ENCODE results near the gene MAP4. TPM values are rescaled to one million over a fixed set of nuclear protein-coding genes. Genes with fewer than 3 reads are reported as not detected.

Gene MAP4
- total and polyA plus RNA-seq, 8 donors = 31.0 to 146 (median 92.4) TPM

- Histone ChIP-seq H3K27me3 (no peaks in the 10 kb centered on the region), H3K9me3 (no peaks in the 10 kb centered on the region), H3K4me1 (peaks cover 0 to 11% (median 4%) of the 10 kb centered on the region in 4 donors), H3K36me3 (peaks cover 0 to 40% (median 16%) of the 10 kb centered on the region in 4 donors), H3K4me3 (no peak overlapping the region), H3K27ac (no peak overlapping the region)
- TF ChIP-seq POLR2A (IDR thresholded peaks at IDR 0.05) (no peak), POLR2AphosphoS5 (IDR thresholded peaks at IDR 0.05) (no peak), EP300 (IDR thresholded peaks at IDR 0.05) (no peak), CTCF (IDR thresholded peaks at IDR 0.05) (no peak)
- DNase-seq = no peak
- intact Hi-C loops (cut with DNase I; ENCODE audit: low total_unique reads) = no loop called here
- 91 to 100% (median 98%) methylated on average over 1 of the region's 1 CpG for WGBS, 5 donors
Measured at GRCh38 chr3:47885168-47885567, 131.0 kb downstream of the MAP4 start.

- TF ChIP-seq EP300 (IDR thresholded peaks at IDR 0.05) = no peak
Measured at GRCh38 chr3:47884603-47885002, 131.6 kb downstream of the MAP4 start.

GRCh38 chr3:47882338-47882737, 133.9 kb downstream of the MAP4 start:
- no peaks in the 10 kb centered on the region for H3K9me3 ChIP-seq
- H3K27ac ChIP-seq = no peak overlapping the region
- no peaks in the 10 kb centered on the region for H3K27me3 ChIP-seq
- H3K4me1 ChIP-seq = peaks cover 0 to 11% (median 1%) of the 10 kb centered on the region in 4 donors
- TF ChIP-seq EP300 (IDR thresholded peaks at IDR 0.05) = no peak
- peak in 2 of 7 experiments; percentile 10 to 23 for TF ChIP-seq CTCF (IDR thresholded peaks at IDR 0.05)
- peaks cover 0 to 23% (median 13%) of the 10 kb centered on the region in 4 donors for H3K36me3 ChIP-seq
- 94 to 98% (median 95%) methylated on average over 2 of the region's 2 CpGs for WGBS, 5 donors
- no peak for DNase-seq
- intact Hi-C loops (cut with DNase I; ENCODE audit: low total_unique reads) = no loop called here
- no peak overlapping the region for H3K4me3 ChIP-seq

More at GRCh38 chr3:47884603-47885002, 131.6 kb downstream of the MAP4 start:
- 80 to 87% (median 81%) methylated on average over 3 of the region's 3 CpGs for WGBS, 5 donors
- H3K4me1 ChIP-seq = peaks cover 0 to 8% (median 3%) of the 10 kb centered on the region in 4 donors
- no peak overlapping the region for H3K27ac ChIP-seq
- intact Hi-C loops (cut with DNase I; ENCODE audit: low total_unique reads) = no loop called here
- no peaks in the 10 kb centered on the region for H3K9me3 ChIP-seq
- no peak for DNase-seq
- no peak overlapping the region for H3K4me3 ChIP-seq
- H3K36me3 ChIP-seq = peaks cover 0 to 40% (median 16%) of the 10 kb centered on the region in 4 donors
- H3K27me3 ChIP-seq = no peaks in the 10 kb centered on the region

GRCh38 chr3:47877719-47878118, 138.5 kb downstream of the MAP4 start:
- H3K4me3 ChIP-seq = no peak overlapping the region
- H3K27ac ChIP-seq = no peak overlapping the region
- no peak for TF ChIP-seq EP300 (IDR thresholded peaks at IDR 0.05)
- TF ChIP-seq POLR2A (IDR thresholded peaks at IDR 0.05) = no peak
- TF ChIP-seq CTCF (IDR thresholded peaks at IDR 0.05) = no peak
- TF ChIP-seq POLR2AphosphoS5 (IDR thresholded peaks at IDR 0.05) = no peak

GRCh38 chr3:47877290-47877689, 138.9 kb downstream of the MAP4 start:
- H3K27ac ChIP-seq = no peak overlapping the region
- no peaks in the 10 kb centered on the region for H3K27me3 ChIP-seq
- H3K36me3 ChIP-seq = peaks cover 8 to 58% (median 49%) of the 10 kb centered on the region in 4 donors
- no peaks in the 10 kb centered on the region for H3K9me3 ChIP-seq
- DNase-seq = no peak
- TF ChIP-seq CTCF (IDR thresholded peaks at IDR 0.05) (no peak), POLR2A (IDR thresholded peaks at IDR 0.05) (no peak), EP300 (IDR thresholded peaks at IDR 0.05) (no peak), POLR2AphosphoS5 (IDR thresholded peaks at IDR 0.05) (no peak)
- WGBS, 5 donors = 72 to 85% (median 78%) methylated on average over 3 of the region's 3 CpGs
- H3K4me3 ChIP-seq = no peak overlapping the region
- peaks cover 1 to 38% (median 12%) of the 10 kb centered on the region in 4 donors for H3K4me1 ChIP-seq
- intact Hi-C loops (cut with DNase I; ENCODE audit: low total_unique reads) = no loop called here

More at GRCh38 chr3:47877719-47878118, 138.5 kb downstream of the MAP4 start:
- Histone ChIP-seq H3K9me3 (no peaks in the 10 kb centered on the region), H3K27me3 (no peaks in the 10 kb centered on the region), H3K4me1 (peaks cover 0 to 34% (median 12%) of the 10 kb centered on the region in 4 donors), H3K36me3 (peaks cover 6 to 54% (median 45%) of the 10 kb centered on the region in 4 donors)
- intact Hi-C loops (cut with DNase I; ENCODE audit: low total_unique reads) = no loop called here
- no peak for DNase-seq

All from stomach (tissue), 9 donors.